Measurements from ENCODE around the gene ABCB1.

ABCB1 gene

DNA sequence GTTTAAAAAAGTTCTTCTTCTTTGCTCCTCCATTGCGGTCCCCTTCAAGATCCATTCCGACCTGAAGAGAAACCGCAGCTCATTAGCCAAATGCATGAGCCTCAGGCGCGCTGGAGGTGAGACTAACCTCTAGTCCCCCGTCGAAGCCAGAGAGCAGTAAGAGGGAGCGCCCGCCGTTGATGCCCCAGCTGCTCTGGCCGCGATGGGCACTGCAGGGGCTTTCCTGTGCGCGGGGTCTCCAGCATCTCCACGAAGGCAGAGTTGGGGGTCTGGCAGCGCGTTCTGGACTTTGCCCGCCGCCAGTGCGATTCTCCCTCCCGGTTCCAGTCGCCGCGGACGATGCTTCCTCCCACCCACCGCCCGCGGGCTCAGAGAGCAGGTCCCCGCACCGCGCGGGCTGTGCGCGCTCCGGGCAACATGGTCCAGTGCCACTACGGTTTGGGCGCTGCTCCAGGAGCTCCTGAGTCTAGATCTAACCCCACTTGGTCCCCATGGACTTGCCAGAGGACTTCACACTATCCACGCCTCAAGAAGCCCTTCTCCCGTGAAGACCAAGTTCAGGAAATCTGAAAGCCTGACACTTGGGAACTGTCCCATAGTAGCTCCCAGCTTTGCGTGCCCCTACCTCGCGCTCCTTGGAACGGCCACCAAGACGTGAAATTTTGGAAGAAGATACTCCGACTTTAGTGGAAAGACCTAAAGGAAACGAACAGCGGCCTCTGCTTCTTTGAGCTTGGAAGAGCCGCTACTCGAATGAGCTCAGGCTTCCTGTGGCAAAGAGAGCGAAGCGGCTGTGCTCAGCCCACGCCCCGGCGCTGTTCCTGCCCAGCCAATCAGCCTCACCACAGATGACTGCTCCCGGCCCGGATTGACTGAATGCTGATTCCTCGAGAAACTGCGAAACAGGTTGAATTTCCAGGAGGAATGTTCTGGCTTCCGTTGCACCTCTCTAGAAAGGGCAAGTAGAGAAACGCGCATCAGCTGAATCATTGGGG is at the start of gene ABCB1:
Gene ABCB1 (minus strand): TSS at position 755 of the 995 bp plus-strand sequence. CDS start 700 bp downstream, at position 55.
- no peak for FAIRE-seq

DNA sequence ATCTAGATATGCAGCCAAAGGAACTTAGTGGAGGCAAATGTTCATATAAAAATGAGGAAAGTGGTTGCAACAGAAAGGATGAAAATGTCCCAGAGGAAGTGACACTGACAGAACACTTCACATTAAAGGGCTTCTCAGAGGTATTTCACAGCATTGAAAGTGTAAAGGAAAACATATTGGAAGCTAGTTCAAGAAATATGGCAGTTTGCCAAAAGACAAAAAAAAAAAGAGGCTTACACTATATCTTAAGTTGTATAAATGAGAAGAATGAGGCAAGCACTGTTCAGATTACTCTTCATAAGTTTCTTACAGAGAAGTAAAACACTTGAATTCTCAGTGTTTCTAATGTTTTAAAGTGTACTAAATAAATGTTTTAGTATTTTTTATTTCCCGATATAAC is 47.6 kb upstream of the ABCB1 start:
- no peak for FAIRE-seq

DNA sequence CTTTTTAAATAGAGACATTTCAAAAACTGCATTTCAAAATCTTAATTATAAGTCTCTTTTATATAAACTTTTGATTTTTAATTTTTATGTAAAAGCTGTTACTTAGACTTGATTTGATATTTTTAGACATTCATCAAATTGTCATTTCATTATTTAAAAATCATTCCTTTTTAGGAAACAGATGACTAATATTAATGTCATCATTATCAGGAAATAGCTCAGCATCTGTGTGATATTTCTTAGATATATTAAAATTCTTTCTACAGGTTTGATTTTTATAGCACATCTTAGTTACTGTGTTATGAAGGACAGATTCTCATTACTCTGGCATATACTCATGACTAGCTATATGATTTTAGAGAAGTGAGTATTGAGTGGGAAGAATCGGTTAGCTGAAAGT is 44.8 kb upstream of the ABCB1 start:
- FAIRE-seq: no peak

DNA sequence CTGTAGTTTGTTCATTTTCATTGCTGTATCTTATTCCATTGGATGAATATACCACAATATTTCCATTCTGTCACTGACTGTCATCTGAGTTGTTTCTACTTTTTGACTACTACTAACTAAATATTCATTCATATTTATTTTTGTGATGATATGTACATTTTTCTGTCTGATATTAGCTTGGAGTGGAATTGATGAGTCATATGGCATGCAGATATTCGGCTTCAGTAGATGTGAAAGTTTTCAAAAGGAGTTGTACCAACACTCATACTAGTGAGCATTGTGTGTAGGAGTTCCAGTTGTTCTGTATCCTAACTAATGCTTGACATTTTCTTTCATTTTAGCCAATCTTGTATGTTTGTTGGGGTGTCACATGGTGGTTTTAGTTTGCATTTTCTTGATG is 35.2 kb upstream of the ABCB1 start:
- no peak for FAIRE-seq

DNA sequence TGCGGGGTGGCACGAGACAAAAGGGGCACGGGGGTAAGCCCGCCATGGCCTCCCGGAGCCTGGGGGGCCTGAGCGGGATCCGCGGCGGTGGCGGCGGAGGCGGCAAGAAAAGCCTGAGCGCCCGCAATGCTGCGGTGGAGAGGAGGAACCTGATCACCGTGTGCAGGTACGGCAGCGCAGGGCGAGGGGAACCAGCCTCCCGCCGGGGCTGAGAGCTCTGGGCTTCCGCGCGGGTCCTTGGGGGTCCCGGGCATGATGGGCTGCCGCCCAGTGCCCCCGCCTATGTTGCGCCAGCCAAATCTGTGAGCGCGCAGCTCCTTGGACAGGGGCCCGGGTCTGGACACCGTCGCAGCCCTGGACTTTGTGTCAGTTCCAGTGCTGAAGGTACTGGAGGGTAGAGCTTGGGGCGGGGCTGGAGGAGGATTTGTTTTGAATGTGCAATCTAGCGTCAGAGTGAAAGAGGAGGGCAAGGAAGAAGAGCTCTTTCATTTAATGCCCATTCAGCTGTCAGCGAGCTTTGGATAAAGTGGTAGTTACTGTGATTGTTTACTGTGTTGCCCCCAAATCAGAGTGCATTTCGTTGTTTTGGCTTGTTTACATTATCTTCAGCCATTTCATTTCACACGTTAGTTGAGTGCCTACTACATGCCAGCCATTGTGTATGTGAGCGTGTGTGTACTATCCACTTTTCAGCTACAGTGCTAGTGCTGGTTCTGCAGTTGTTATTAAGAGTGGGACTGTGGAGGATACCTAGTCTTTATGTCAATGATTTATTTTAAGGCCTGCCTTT is 28.3 kb upstream of the ABCB1 start:
- FAIRE-seq: no peak

DNA sequence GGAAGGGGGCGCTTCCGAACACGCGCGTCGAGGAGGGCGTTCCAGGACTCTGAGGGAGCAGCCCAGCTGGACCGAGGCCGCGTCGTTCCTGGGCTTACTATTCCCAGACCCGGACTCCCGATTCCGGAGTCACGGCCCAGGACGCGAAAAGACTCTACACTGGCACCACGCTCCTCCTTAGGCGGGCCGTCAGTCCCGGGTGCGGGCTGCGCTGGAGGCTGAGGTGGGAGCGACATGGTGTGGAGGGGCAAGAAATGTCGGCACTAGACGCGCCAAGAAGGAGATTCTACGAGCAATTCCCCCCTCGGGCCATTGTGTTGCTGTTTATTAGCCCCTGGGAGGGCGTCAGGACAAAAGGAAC is 26.9 kb upstream of the ABCB1 start:
- FAIRE-seq: no peak

DNA sequence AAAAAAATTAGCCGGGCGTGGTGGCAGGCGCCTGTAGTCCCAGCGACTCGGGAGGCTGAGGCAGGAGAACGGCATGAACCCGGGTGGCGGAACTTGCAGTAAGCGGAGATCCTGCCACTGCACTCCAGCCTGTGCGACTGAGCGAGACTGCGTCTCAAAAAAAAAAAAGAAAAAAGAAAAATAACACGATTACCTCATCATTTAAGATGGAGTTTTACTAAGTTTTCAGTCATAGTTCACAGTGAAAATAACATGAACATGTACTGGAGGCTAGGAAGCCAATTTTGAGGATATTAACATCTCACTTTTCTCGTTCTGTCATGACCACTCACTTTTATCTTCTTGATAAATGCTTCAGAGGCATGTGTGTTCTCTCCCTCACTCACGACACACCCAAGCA is 24.4 kb upstream of the ABCB1 start:
- FAIRE-seq: no peak

DNA sequence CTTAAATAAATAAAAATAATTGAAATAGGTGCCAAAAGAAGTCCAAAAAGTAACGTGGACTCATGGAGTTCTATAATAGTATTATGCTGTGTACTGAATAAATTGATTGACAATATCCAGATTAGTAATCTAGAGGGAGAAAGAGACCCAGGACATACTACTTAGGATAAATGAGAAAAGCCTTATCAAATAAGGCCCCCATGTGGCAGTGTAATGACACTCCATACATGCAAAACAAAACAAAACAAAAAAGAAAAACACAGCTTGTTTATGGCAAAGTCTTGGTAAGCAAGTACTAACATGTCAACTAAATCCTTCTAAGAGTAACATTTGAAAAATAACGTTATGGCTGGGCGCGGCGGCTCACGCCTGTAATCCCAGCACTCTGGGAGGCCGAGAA is 23.9 kb upstream of the ABCB1 start:
- no peak for FAIRE-seq

DNA sequence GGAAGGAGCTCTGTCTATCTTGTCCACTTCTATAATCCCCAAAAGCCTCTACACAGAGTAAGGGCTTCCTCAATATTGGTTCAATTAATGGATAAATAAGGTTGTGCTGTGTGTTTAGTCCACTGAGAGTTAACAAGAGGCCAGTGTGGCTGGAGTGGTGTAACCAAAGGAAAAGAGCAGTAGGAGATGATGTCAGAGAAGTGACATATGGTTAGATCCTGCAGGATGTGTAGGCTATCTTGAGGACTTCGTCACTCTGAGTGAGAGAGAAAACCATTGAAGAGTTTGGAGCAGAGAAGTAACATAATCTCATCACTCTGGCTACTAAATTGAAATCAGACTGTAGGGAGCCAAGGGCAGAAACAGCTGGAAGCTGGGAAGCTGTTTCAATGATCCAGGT is 14.5 kb upstream of the ABCB1 start:
- FAIRE-seq: no peak

DNA sequence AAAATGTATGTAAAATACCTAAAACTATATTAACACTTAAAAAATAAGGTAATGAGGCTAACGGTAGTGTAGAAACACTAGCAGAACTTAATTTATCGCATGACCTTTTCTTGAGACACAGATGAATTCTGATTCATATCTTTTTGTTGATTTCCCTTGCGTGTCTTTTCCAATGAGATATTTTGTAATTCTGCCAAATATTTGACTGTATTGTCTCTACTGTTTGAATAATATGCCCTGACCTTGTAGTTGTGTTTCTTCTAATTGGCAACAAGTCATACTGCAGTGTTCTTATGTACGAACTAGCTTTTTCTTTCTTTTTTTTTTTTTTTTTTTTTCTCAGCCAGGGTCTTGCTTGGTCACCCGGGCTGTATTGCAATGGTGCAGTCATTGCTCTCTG is 9.2 kb upstream of the ABCB1 start:
- FAIRE-seq: no peak

DNA sequence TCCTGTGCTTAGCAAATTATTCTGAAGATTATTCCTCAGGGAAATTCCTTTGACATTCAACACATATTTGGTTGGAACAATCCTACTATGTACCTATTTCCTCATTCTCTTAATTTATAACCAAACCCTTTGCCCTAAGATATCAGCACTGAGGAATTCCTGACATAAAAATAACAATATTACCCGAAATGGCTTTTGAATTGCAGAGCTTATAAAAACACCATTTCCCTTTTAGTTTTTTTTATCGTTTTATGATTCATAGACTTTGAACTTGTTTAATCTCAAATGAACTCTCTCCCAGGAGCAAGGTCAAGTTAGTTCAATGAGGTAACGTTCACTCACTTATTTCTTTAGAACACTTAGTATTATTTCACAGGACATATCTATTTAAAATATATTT is 7.7 kb upstream of the ABCB1 start:
- no peak for FAIRE-seq

DNA sequence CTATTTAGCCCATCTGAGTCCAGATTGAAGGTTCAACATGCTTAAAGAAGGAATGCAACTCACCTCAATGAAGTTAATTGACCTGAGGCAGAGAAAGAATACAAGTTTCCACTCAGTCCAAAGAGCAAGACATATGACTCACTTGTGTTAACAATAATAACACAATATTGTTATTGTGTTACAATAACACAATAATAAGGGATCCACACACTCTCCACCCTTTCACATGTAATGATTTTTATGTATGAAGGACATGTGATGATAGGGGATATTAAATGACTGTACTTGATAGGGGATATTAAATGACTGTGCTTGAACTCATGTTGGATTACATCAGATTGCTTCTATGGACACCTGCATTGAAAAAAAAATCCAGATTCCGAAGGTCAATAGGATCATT is 3.6 kb upstream of the ABCB1 start:
- FAIRE-seq: no peak

DNA sequence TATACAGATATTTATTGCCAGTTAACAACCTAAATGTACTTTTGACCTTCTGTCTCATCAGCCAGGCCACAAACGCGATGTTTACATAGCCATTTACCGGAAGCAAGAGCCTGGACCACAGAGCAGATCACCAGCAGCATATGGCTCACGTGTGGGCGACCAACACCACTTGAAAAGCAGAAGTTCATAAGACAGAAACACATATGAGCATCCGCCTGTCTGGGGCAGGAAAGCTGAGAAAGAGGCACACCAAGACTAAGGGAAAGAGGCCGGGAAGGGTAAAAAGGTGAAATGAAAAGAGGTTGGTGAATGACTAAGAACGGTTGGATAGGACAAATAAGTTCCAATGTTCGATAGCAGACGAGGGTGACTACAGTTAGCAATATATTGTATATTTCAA is 1.3 kb downstream of the ABCB1 start:
- FAIRE-seq: no peak

DNA sequence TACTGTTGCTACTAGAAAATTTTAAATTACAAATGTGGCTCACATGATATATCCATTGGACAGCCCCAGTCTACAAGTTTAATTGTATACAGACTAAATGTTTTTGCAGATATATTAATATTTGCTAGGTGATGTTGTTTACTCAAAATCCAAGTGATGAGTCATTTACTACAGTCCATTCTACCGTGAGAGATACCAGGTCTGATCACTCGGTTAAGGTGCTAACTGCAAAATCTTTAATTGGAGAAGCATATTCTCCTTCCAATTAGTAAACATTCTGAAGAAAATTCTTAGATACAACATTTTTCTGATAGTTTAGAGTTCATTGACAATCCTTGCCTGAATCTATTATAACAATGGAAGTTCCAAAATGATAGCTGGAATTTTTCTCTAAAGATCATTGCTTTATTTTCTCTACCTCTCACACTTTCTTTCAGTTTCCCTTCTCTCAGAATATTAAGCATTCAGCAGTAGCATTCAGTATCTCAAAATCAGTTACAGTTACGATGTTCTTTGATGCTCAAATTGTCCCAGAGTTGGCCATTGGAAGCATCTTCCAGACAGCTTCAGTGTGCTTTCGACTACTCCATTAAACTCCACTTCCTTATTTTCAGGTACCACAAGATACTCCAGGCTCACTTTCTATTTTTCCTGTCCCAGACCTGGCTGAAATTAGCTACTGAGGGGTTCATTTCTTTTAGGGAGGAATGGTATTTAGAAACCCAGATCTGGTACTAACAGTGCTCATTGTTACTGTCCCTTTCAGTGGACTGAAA is 2.3 kb downstream of the ABCB1 start:
- no peak for FAIRE-seq

DNA sequence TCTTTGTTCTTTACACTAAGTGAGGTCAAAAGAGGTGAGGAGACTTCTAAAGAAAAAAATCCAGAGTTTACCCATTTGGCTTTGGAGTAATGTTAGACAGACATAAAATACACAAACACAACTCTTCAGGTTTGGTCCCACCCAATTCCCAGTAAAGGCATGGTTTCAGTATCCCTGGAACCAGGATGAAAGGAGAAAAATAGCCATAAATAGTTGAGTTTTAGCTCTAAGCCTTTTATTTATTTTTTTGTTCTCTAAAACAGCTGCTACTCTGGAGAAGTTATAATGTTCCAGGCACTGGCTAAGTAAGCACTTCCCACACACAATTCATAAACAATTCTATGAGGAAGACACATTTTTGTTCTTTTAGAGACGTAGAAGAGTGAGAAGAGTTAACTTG is 4.0 kb downstream of the ABCB1 start:
- no peak for FAIRE-seq

DNA sequence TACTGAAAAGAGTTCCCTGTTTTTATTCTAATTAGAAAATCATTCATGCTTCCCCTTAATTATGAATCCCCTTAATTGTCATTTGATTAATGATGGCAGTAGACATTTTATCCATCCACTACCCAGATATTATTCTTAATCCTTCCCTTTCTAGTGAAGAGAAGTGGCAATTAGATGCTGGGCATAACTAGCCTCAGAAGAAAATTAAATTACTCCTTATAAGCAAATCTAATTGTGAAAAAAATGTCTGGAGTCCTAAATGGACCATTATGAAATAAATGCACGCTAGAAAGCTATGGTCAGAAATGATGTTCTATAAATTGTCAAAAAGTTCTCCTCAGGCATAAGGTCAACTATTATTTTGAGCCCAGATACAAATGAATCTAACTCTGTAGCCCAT is 4.5 kb downstream of the ABCB1 start:
- no peak for FAIRE-seq

DNA sequence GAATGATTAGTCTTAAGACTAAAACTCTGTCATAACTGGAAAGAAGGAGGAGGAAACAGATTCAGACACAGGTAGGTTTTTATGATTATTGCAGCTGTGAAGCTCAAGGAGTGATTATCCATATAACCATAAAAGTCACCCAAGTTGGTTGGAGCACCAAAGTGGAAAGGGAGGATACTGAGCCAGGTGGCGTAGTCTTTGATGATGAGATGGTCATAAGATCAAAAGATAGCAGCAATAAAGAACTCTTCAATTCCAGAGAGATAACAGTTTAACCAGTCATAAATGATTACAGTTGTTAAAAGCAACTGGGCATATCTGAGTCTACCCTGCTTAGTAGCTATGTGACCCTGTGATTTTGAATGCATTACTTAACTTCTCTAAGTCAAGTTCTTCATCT is 8.4 kb downstream of the ABCB1 start:
- no peak for FAIRE-seq

DNA sequence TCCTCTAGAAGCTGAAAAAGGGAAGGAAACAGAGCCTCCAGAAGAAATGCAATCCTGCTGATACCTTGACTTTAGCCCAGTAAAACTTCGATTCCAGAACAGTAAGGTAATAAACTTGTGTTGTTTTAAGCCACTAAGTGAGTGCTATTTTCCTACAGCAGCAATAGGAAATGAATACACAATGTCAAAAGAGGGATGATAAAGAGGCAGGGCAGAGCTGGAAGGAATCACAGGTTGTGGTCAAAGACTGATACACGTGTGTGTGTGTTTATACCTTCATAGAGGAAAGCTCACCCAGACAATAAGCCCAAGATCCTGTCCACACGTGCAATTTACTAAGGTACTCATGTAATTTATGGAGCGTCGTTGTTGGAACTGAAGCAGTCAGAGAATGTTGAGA is 9.5 kb downstream of the ABCB1 start:
- FAIRE-seq: no peak

DNA sequence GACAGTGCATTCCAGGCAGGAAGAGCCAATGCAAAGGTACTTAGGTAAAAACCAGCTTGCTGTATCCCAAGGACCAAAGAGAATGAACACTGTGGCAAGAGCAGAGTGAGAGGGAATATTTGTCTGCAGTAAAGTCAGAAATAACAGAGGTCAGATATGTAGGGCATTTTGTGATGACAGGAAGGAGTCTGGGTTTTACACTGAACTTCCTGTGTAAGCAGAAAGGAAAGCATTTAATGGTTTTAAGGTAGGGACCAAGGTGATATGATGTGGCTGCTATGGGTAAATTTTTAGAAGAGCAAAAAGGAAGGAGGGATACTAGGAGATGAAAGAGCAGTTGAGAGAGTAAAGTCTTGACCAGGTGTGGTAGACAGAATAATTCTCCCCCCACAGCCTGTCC is 10.1 kb downstream of the ABCB1 start:
- FAIRE-seq: no peak

DNA sequence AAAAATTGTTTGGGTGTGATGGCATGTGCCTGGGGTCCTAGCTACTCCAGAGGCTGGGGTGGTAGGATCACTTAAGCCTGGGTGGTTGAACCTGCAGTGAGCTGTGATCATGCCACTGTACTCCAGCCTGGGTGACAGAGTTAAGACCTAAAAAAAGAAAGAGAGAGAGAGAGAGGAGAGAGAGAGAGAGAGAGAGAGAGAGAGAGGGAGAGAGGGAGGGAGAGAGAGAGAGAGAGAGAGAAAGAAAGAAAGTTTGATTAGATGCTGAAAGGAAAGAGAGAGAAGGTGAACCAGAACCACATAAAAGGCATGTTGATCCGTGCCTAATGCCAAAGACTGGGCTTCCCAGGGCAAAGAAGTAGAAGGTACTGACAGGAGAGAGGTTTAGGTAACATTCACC is 11.1 kb downstream of the ABCB1 start:
- no peak for FAIRE-seq

DNA sequence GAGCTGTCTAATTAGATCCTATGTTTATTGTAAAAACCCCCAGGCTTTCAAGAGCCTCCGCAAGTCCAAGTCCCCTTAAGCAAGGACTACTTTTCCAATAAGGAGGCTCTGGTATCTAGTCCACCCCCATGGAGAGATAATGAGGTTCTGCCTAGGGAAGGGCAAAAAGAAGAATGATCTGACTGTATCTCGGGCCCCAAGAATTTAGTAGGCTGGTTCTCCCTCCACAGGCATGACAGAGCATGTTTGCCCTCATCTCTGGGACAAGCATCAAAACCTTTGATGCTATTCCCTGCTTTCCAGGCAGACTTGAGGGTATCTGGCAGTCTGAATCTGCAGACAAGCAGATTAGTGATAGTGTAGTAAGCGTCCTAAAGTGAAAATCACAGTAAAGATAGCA is 19.0 kb downstream of the ABCB1 start:
- no peak for FAIRE-seq

DNA sequence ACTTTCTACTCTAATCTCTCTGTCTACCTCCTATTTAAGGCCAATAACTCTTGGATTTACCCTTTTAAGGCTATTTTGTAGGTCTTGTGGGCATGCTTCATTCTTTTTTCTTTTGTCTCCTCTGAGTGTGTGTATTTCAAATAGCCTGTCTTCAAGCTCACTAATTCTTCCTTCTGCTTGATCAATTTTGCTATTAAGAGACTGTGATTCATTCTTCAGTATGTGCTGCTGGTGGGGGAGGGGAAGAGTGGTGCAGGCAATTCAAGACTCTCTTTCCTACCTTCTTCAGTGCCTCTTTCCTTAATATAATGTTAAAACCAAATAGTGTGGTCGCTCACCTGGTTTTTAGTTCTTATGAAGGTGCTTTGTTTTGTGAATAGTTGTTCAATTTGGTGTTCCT is 20.0 kb downstream of the ABCB1 start:
- no peak for FAIRE-seq

DNA sequence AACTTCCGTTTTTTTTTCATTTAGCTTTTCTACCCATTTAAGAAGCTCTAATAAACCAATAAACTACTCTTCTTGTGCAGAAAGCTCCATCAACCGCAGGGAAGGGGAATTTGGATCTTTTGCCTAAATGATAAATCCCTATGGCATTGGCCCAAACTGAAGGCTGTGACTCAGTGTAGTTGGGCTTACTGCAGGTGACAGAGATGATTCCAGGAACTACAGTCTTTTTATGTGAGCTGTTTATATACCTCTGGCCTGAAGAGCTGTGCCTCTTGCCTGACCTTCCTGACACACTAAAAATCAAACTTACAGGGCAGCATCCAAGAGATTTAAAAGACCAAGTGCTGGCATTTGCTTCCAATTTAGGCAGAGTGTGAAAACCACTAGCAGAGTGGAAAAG is 25.2 kb downstream of the ABCB1 start:
- FAIRE-seq: no peak
